ENCODE measurements around the gene FAM227A. TPM values are rescaled to one million over a fixed set of nuclear protein-coding genes. Genes with fewer than 3 reads are reported as not detected.

FAM227A gene
- total and polyA plus RNA-seq, 2 of the 13 experiments (the other 11 are each of a cell fraction or from before 2014, with no cell fraction given) = 1.0 to 1.5 TPM

DNA sequence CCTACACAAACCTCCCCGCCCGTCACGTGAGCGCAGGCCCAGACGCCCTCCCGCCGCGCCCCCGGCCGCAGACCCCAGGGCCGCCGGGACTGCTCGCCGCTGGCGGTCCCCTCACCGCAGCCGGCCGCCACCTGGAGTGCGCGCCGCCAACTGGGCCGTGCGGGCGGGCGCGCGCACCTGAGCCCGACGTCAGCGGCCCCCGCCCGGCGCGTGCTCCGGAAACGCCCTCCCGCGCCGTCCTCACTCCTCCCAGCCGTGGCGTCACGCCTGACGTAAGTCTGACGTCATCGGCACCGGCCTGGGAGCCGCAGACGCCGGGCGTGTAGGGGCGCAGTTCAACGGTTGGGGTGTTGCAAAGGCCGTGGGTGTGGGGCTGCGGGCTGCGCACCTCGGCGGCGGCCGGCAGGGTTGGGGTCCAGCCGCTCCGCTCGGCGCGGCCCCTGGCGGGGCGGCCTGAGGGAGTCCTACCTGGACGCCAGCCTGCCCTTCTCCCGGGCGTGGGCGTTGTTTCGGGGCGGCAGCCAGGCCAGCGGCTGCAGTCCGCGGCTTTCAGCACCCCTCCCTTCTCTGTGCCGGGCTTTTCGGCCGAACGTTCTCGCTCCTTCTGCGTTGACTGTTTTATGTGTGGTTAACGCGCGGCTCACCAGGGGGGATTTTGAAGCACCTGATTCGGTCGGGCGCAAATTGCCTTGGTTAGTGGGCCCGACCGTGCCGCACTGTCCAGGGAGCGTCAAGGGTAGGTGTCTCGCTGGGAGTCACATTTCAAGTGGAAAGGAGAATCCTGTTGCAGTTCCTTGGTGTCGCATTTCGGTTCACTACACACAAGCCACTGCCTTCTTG is 44.8 kb upstream of the FAM227A start, which contains the start of gene JOSD1 (continued):
- TF ChIP-seq ZNF256 (CRISPR knock-in tag; conservative IDR thresholded peaks at IDR 0.05) (no peak), ETV5 (CRISPR knock-in tag; IDR thresholded peaks at IDR 0.05; ENCODE audit: borderline replicate concordance) (peak; percentile 89), GTF3A (CRISPR knock-in tag; conservative IDR thresholded peaks at IDR 0.05) (no peak), MIXL1 (CRISPR knock-in tag; IDR thresholded peaks at IDR 0.05) (no peak), ZNF878 (CRISPR knock-in tag; IDR thresholded peaks at IDR 0.05) (no peak), TBX3 (IDR thresholded peaks at IDR 0.05; ENCODE audit: borderline replicate concordance) (no peak), ZNF589 (CRISPR knock-in tag; conservative IDR thresholded peaks at IDR 0.05) (peak; percentile 76; the same call in 1 of the 2 replicates), CAMTA2 (CRISPR knock-in tag; IDR thresholded peaks at IDR 0.05; ENCODE audit: borderline replicate concordance) (no peak), NR2F6 (IDR thresholded peaks at IDR 0.05) (no peak), NR2F6 (CRISPR knock-in tag; IDR thresholded peaks at IDR 0.05) (no peak), SNAI1 (CRISPR knock-in tag; IDR thresholded peaks at IDR 0.05; ENCODE audit: borderline replicate concordance) (no peak), ZNF720 (CRISPR knock-in tag; IDR thresholded peaks at IDR 0.05) (no peak), SSRP1 (CRISPR knock-in tag; IDR thresholded peaks at IDR 0.05) (no peak), CC2D1A (CRISPR knock-in tag; IDR thresholded peaks at IDR 0.05) (no peak), ZKSCAN1 (IDR thresholded peaks at IDR 0.05; ENCODE audit: low read length) (no peak), ZNF724P (CRISPR knock-in tag; IDR thresholded peaks at IDR 0.05; ENCODE audit: borderline replicate concordance) (no peak; the same call in 1 of the 2 replicates), HNRNPH1 (optimal IDR thresholded peaks at IDR 0.05; ENCODE audit: low read depth, low read length) (no peak), PHB2 (IDR thresholded peaks at IDR 0.05; ENCODE audit: partially characterized antibody) (no peak), CHD2 (IDR thresholded peaks at IDR 0.05; ENCODE audit: low read depth, low read length) (no peak), ZNF615 (CRISPR knock-in tag; IDR thresholded peaks at IDR 0.05; ENCODE audit: borderline replicate concordance) (no peak), ZNF124 (CRISPR knock-in tag; IDR thresholded peaks at IDR 0.05) (peak; percentile 33; the same call in 1 of the 2 replicates), ATAD3A (CRISPR knock-in tag; IDR thresholded peaks at IDR 0.05) (no peak), REXO4 (CRISPR knock-in tag; IDR thresholded peaks at IDR 0.05; ENCODE audit: borderline replicate concordance) (no peak)
- TF ChIP-seq, protein P1, sequence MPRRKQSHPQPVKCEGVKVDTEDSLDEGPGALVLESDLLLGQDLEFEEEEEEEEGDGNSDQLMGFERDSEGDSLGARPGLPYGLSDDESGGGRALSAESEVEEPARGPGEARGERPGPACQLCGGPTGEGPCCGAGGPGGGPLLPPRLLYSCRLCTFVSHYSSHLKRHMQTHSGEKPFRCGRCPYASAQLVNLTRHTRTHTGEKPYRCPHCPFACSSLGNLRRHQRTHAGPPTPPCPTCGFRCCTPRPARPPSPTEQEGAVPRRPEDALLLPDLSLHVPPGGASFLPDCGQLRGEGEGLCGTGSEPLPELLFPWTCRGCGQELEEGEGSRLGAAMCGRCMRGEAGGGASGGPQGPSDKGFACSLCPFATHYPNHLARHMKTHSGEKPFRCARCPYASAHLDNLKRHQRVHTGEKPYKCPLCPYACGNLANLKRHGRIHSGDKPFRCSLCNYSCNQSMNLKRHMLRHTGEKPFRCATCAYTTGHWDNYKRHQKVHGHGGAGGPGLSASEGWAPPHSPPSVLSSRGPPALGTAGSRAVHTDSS (CRISPR knock-in tag; conservative IDR thresholded peaks at IDR 0.05) = peak; percentile 28; the same call in 1 of the 2 replicates
- TF ChIP-seq, protein P2, sequence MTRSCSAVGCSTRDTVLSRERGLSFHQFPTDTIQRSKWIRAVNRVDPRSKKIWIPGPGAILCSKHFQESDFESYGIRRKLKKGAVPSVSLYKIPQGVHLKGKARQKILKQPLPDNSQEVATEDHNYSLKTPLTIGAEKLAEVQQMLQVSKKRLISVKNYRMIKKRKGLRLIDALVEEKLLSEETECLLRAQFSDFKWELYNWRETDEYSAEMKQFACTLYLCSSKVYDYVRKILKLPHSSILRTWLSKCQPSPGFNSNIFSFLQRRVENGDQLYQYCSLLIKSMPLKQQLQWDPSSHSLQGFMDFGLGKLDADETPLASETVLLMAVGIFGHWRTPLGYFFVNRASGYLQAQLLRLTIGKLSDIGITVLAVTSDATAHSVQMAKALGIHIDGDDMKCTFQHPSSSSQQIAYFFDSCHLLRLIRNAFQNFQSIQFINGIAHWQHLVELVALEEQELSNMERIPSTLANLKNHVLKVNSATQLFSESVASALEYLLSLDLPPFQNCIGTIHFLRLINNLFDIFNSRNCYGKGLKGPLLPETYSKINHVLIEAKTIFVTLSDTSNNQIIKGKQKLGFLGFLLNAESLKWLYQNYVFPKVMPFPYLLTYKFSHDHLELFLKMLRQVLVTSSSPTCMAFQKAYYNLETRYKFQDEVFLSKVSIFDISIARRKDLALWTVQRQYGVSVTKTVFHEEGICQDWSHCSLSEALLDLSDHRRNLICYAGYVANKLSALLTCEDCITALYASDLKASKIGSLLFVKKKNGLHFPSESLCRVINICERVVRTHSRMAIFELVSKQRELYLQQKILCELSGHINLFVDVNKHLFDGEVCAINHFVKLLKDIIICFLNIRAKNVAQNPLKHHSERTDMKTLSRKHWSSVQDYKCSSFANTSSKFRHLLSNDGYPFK (CRISPR knock-in tag; IDR thresholded peaks at IDR 0.05; ENCODE audit: borderline replicate concordance) = no peak
- TF ChIP-seq, protein P3, sequence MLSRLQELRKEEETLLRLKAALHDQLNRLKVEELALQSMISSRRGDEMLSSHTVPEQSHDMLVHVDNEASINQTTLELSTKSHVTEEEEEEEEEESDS (CRISPR knock-in tag; IDR thresholded peaks at IDR 0.05; ENCODE audit: borderline replicate concordance) = no peak
- TF ChIP-seq, protein P4, sequence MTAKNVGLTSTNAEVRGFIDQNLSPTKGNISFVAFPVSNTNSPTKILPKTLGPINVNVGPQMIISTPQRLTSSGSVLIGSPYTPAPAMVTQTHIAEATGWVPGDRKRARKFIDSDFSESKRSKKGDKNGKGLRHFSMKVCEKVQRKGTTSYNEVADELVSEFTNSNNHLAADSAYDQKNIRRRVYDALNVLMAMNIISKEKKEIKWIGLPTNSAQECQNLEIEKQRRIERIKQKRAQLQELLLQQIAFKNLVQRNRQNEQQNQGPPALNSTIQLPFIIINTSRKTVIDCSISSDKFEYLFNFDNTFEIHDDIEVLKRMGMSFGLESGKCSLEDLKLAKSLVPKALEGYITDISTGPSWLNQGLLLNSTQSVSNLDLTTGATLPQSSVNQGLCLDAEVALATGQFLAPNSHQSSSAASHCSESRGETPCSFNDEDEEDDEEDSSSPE (CRISPR knock-in tag; IDR thresholded peaks at IDR 0.05) = peak; percentile 64; the same call in 1 of the 2 replicates

Data from HepG2 (cell line).